Endothelial cell of umbilical vein (primary cell): ENCODE results near the gene CHSY3. TPM values are rescaled to one million over a fixed set of nuclear protein-coding genes. Genes with fewer than 3 reads are reported as not detected.

ENCODE experiments used
- BruUV-seq: library from RNA; stranded (reverse); fragments of 400-500 nt; replicated peaks from 2 replicates; lab custom pipeline; 2021; lab: Mats Ljungman, UMichigan
- CTCF ChIA-PET: fragments of 300-600, 350-600 bp; sonication (Branson Sonifier 250); formaldehyde crosslinking; loops from one replicate; lab custom pipeline; 2021; ENCODE audit warnings: antibody characterized with exemption, inconsistent platforms; lab: Charles Lee
- POLR2A ChIA-PET: fragments of 300-600, 350-600 bp; sonication (Branson Sonifier 250); formaldehyde crosslinking; loops from one replicate; lab custom pipeline; 2021; ENCODE audit warnings: antibody characterized with exemption, inconsistent platforms; lab: Charles Lee
- DNase-seq: peaks from one replicate; pipeline ENCODE4 v3.0.0-alpha.2; 2011; ENCODE audit warnings: low read depth, low spot score
- FAIRE-seq: peaks from 2 replicates; lab custom pipeline; 2011; peaks lifted over from hg19 to GRCh38; lab: Jason Lieb, UNC
- H2AFZ ChIP-seq: 2 replicates; pipeline ENCODE4 v1.6.0; 2012; ENCODE audit warnings: low read depth, low read length, control low read depth, inconsistent platforms
- H3K27ac ChIP-seq: 2 replicates; pipeline ENCODE4 v1.5.1; 2011; ENCODE audit warnings: low read depth, mild to moderate bottlenecking, control low read depth, low read length, moderate library complexity; ENCODE audit not compliant: insufficient read depth
- H3K27me3 ChIP-seq, 2 experiments: 2 replicates each; pipeline versions ENCODE4 v1.6.0 to v1.6.1; 2011; ENCODE audit warnings: low read length in 2 of 2, mixed read lengths in 1 of 2; ENCODE audit not compliant: control insufficient read depth in 2 of 2, insufficient read depth in 2 of 2
- H3K36me3 ChIP-seq, 2 experiments: 2 replicates in 1 of 2; 3 replicates in 1 of 2; pipeline ENCODE4 v1.5.1; 2011; ENCODE audit warnings: low read length in 2 of 2, mild to moderate bottlenecking in 1 of 2, moderate library complexity in 1 of 2; ENCODE audit not compliant: control insufficient read depth in 2 of 2, insufficient read depth in 2 of 2; ENCODE audit errors: extremely low read depth in 1 of 2
- H3K4me1 ChIP-seq: 3 replicates; pipeline ENCODE4 v1.5.1; 2011; ENCODE audit warnings: mild to moderate bottlenecking, low read length; ENCODE audit not compliant: control insufficient read depth, insufficient read depth; ENCODE audit errors: extremely low read depth
- H3K4me2 ChIP-seq: 2 replicates; pipeline ENCODE4 v1.6.1; 2011; ENCODE audit warnings: low read length, control low read depth, mixed read lengths; ENCODE audit not compliant: insufficient read depth
- H3K4me3 ChIP-seq, 3 experiments: fragments of 200-600 bp in 1 of 3; sonication (generic), shearing (Covaris generic) in 1 of 3; replicated peaks in 1 of 3; 2 replicates each; pipeline ENCODE4 v1.5.1; 2011 to 2016; ENCODE audit warnings: control low read depth in 3 of 3, low read length in 3 of 3, mild to moderate bottlenecking in 2 of 3, inconsistent platforms in 1 of 3, low read depth in 1 of 3, moderate library complexity in 1 of 3; ENCODE audit not compliant: insufficient read depth in 1 of 3
- H3K79me2 ChIP-seq: 2 replicates; pipeline ENCODE4 v1.6.0; 2012; ENCODE audit warnings: low read length, inconsistent platforms; ENCODE audit not compliant: control insufficient read depth, insufficient read depth
- H3K9ac ChIP-seq: replicated peaks from 2 replicates; pipeline ENCODE3; 2011; ENCODE audit warnings: low read length, control low read depth; ENCODE audit not compliant: insufficient read depth; ENCODE audit errors: extremely low read depth
- H3K9me1 ChIP-seq: replicated peaks from 3 replicates; pipeline ENCODE4 v1.6.0; 2011; ENCODE audit warnings: mild to moderate bottlenecking, low read length; ENCODE audit not compliant: control insufficient read depth, insufficient read depth; ENCODE audit errors: extremely low read depth
- H3K9me3 ChIP-seq: replicated peaks from 2 replicates; pipeline ENCODE4 v1.5.1; 2012; ENCODE audit warnings: low read length, inconsistent platforms; ENCODE audit not compliant: control insufficient read depth, insufficient read depth
- H4K20me1 ChIP-seq: replicated peaks from 2 replicates; pipeline ENCODE3; 2011; ENCODE audit warnings: mild to moderate bottlenecking, low read length; ENCODE audit not compliant: control insufficient read depth, insufficient read depth; ENCODE audit errors: extremely low read depth
- EZH2 ChIP-seq: IDR thresholded peaks from 2 replicates; pipeline ENCODE4 v1.6.1; 2012; ENCODE audit warnings: borderline replicate concordance, low read depth, mild to moderate bottlenecking, moderate library complexity, low read length, inconsistent platforms; ENCODE audit not compliant: severe bottlenecking
- FOS ChIP-seq: IDR thresholded peaks from 2 replicates; pipeline ENCODE4 v1.6.1; 2011; ENCODE audit warnings: mild to moderate bottlenecking, low read length, moderate library complexity, borderline replicate concordance; ENCODE audit not compliant: insufficient read depth
- GATA2 ChIP-seq: IDR thresholded peaks from 2 replicates; pipeline ENCODE4 v1.7.0; 2011; ENCODE audit warnings: low read depth, mild to moderate bottlenecking, moderate library complexity, mixed read lengths, low read length; ENCODE audit not compliant: insufficient read length, insufficient read depth
- JUN ChIP-seq: IDR thresholded peaks from 2 replicates; pipeline ENCODE4 v1.6.1; 2011; ENCODE audit warnings: borderline replicate concordance, low read depth; ENCODE audit not compliant: insufficient read length, insufficient read depth
- MYC ChIP-seq: IDR thresholded peaks from one replicate; pipeline ENCODE4 v1.6.1; 2011; ENCODE audit warnings: mild to moderate bottlenecking, low read depth, low read length
- POLR2A ChIP-seq: IDR thresholded peaks from 2 replicates; pipeline ENCODE4 v1.6.1; 2012; ENCODE audit warnings: low read depth, mild to moderate bottlenecking, control low read depth, low read length
- POLR2AphosphoS5 ChIP-seq: IDR thresholded peaks from 2 replicates; pipeline ENCODE4 v1.6.1; 2012; ENCODE audit warnings: low read depth, mild to moderate bottlenecking, control low read depth, low read length, moderate library complexity; ENCODE audit not compliant: insufficient read depth
- dilution Hi-C: fragments of 300-500 bp; cut with MboI; formaldehyde crosslinking; loops from one replicate; pipeline ENCODE4 v1.15.0; 2019; ENCODE audit warnings: low sequenced_read_pairs; ENCODE audit not compliant: extremely low pct_ligation_motif_present
- intact Hi-C: fragments of 100-400 bp; cut with micrococcal nuclease; formaldehyde crosslinking; loops from one replicate; pipeline ENCODE4 v1.10.0; 2022
- polyA plus RNA-seq, 4 experiments: library from polyadenylated mRNA; depleted of rRNA in 3 of 4; stranded (reverse) in 3 of 4; unstranded in 1 of 4; fragments of >200 nt; gene quantifications; 2 replicates each; pipeline versions ENCODE4 v1.2.1 to v1.2.3, GENCODE V29; 2011 to 2012; ENCODE audit warnings: missing spikeins in 1 of 4
- total RNA-seq: library from RNA; stranded (reverse); gene quantifications from 2 replicates; pipeline ENCODE4 v1.2.3, GENCODE V29; 2021
- TF ChIP-seq, protein P1 (sequence below): IDR thresholded peaks from 2 replicates; pipeline ENCODE4 v1.6.1; 2011; ENCODE audit not compliant: insufficient read depth, insufficient read length
- TF ChIP-seq, protein P2 (sequence below), 2 donors: IDR thresholded peaks; 1 replicate in 1 of 2; 2 replicates in 1 of 2; pipeline ENCODE4 v1.5.1; 2011; ENCODE audit warnings: low read length in 2 of 2, mild to moderate bottlenecking in 2 of 2, moderate library complexity in 2 of 2, control low read depth in 1 of 2, inconsistent platforms in 1 of 2, low read depth in 1 of 2; ENCODE audit not compliant: insufficient read depth in 1 of 2; ENCODE audit errors: extremely low read depth in 1 of 2

The CHSY3 gene
- total and polyA plus RNA-seq, 2 donors (not counting 3 experiments of a cell fraction or from before 2014, with no cell fraction given) = 2.2 to 8.4 TPM

DNA sequence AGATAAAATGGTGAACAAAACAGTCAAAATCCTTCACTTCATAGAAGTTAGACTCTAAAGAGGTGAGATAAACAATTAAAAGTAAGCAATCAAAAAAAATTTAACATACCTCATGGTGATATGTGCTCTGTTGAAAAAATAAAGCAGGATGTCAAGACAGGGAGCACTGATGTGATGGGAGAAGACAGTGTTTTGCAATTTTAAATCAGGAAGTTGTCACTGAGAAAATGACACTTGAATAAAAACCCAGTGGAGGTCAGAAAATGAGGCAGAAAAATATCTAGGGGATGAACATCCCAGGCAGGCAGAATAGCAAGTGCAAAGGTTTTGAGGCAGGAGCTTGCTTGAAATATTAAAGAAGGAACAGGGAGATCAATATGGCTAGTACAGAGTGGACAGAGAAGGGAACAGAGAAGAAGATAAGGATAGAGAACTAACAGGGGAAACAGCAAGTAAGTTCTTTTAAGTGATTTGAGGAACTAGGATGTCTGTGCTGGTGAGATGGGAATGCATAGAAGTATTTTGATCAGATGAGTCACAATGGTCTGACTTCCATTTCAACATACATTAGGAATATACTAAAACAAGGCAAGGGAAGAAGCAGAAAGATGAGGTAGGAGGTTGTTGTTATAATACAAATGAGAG is 130.4 kb downstream of the CHSY3 start:
- Histone ChIP-seq H2AFZ (no peak overlapping the region), H4K20me1 (no peaks in the 10 kb centered on the region), H3K79me2 (no peaks in the 10 kb centered on the region), H3K9me3 (no peaks in the 10 kb centered on the region), H3K4me3 (no peak overlapping the region), H3K9ac (no peak overlapping the region), H3K4me1 (no peaks in the 10 kb centered on the region), H3K9me1 (no peaks in the 10 kb centered on the region), H3K27me3 (no peaks in the 10 kb centered on the region), H3K27ac (no peak overlapping the region), H3K4me2 (no peak overlapping the region), H3K36me3 (no peaks in the 10 kb centered on the region)
- dilution Hi-C loops (no loop called here), intact Hi-C loops (no loop called here)
- peak; percentile 12 for FAIRE-seq
- DNase-seq = peak; percentile 30
- POLR2A ChIA-PET = no interaction called here
- TF ChIP-seq, protein P1, sequence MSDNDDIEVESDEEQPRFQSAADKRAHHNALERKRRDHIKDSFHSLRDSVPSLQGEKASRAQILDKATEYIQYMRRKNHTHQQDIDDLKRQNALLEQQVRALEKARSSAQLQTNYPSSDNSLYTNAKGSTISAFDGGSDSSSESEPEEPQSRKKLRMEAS = no peak
- TF ChIP-seq FOS (no peak), POLR2A (no peak), JUN (no peak), GATA2 (no peak), MYC (no peak), EZH2 (no peak), POLR2AphosphoS5 (no peak)
- TF ChIP-seq, protein P2, sequence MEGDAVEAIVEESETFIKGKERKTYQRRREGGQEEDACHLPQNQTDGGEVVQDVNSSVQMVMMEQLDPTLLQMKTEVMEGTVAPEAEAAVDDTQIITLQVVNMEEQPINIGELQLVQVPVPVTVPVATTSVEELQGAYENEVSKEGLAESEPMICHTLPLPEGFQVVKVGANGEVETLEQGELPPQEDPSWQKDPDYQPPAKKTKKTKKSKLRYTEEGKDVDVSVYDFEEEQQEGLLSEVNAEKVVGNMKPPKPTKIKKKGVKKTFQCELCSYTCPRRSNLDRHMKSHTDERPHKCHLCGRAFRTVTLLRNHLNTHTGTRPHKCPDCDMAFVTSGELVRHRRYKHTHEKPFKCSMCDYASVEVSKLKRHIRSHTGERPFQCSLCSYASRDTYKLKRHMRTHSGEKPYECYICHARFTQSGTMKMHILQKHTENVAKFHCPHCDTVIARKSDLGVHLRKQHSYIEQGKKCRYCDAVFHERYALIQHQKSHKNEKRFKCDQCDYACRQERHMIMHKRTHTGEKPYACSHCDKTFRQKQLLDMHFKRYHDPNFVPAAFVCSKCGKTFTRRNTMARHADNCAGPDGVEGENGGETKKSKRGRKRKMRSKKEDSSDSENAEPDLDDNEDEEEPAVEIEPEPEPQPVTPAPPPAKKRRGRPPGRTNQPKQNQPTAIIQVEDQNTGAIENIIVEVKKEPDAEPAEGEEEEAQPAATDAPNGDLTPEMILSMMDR (IDR thresholded peaks at IDR 0.05; ENCODE audit: extremely low read depth in 1 of 2, insufficient read depth in 1 of 2, low read depth in 1 of 2, low read length in 2 of 2) = no peak
- no TSS peak for BruUV-seq
- CTCF ChIA-PET = no interaction called here
